A549 treated with AZD2906 at 1 μM for 4 hours (cell line): Measurements from ENCODE around the gene SIGLEC7. TPM values are rescaled to one million over a fixed set of nuclear protein-coding genes. Genes with fewer than 3 reads are reported as not detected.

Experiments
- total RNA-seq: library from RNA; stranded (reverse); fragments of 200-300 nt; extraction: Qiagen RNA extraction; gene quantifications from 5 replicates; pipeline ENCODE4 v1.2.3, GENCODE V29; 2022

The SIGLEC7 gene
- not detected in 5 replicates for total RNA-seq

DNA sequence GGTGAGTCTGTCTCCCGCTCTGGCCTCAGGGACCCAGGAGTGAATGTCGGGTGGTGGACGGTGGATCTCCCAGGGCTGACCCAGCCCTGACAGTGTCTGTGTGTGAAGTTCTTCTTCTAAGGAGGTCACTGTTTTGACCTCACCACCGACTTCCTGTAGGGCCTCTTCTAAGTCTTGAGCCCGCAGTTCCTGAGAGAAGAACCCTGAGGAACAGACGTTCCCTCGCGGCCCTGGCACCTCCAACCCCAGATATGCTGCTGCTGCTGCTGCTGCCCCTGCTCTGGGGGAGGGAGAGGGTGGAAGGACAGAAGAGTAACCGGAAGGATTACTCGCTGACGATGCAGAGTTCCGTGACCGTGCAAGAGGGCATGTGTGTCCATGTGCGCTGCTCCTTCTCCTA lies at the start of gene SIGLEC7:
Gene SIGLEC7 (plus strand): TSS at position 183 of the 400 bp plus-strand sequence. CDS start 69 bp downstream, at position 252.

DNA sequence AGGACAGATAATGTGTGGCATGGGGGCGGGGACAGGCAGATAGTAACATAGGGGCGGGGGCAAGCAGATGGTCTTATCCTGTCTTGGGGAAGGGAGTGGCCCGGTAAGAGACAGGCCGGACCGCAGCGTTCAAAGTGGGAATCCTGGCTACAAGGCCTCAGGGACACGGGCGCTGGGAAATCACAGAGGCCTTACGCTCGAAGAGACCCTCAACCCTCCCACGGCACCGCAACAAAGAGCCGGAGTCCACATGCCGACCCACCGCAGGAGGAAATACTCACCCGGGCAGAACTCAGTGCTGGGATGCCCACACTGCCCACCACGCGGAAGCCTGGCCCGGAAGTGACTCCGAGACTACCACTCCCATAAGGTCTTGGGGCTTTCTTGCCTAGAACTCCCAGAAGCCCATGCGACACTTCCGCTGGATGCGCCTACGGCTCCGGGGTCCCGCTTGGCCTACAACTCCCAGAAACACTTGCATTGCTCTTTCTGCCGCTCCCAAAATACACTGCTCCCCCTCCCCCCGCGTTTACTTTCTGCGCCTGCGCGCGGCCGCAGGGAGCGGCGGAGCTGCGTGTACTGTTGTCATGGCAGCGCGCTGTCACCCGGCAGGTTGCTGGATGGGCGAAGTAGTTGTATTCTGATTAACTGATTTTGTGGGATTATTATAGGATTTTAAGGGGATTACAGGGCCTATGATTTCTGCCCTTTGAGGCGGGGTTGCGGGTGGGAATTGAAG lies 33.9 kb upstream of the SIGLEC7 start, which contains the start of gene CTU1:
Gene CTU1 (minus strand): TSS at position 344 of the 739 bp plus-strand sequence. CDS start 3,840 bp downstream, outside the sequence.

DNA sequence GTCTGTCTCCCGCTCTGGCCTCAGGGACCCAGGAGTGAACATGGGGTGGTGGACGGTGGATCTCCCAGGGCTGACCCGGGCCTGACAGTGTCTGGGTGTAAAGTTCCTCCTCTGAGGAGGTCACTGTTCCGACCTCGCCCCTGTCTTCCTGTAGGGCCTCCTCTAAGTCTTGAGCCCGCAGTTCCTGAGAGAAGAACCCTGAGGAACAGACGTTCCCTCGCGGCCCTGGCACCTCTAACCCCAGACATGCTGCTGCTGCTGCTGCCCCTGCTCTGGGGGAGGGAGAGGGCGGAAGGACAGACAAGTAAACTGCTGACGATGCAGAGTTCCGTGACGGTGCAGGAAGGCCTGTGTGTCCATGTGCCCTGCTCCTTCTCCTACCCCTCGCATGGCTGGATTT lies 17.4 kb upstream of the SIGLEC7 start, which contains the start of gene SIGLEC9:
Gene SIGLEC9 (plus strand): TSS at position 178 of the 400 bp plus-strand sequence. CDS start 69 bp downstream, at position 247.

Other genes with a start within 250 kb of the SIGLEC7 start
- gene KLK4, start 230.9 kb upstream of the SIGLEC7 start, total RNA-seq, result 0.14 to 0.17 TPM (median 0.16 TPM) in 3 of 5 replicates, not detected in the others
- 0.09 TPM in 1 of 5 replicates, not detected in the others for gene KLK5, start 189.3 kb upstream of the SIGLEC7 start, total RNA-seq
- 0.15 to 0.54 TPM (median 0.22 TPM) in 5 replicates for gene KLK6, start 172.7 kb upstream of the SIGLEC7 start, total RNA-seq
- 0.09 to 0.17 TPM in 2 of 5 replicates, not detected in the others for gene KLK7, start 158.4 kb upstream of the SIGLEC7 start, total RNA-seq
- not detected in 5 replicates for gene KLK8, start 140.7 kb upstream of the SIGLEC7 start, total RNA-seq
- gene KLK10, start 122.6 kb upstream of the SIGLEC7 start, total RNA-seq, result 0.17 to 0.65 TPM (median 0.30 TPM) in 5 replicates
- not detected in 5 replicates for gene KLK11, start 115.7 kb upstream of the SIGLEC7 start, total RNA-seq
- not detected in 5 replicates for gene KLK12, start 107.3 kb upstream of the SIGLEC7 start, total RNA-seq
- 0.06 to 0.20 TPM (median 0.15 TPM) in 5 replicates for gene KLK13, start 77.2 kb upstream of the SIGLEC7 start, total RNA-seq
- 0.17 to 0.61 TPM (median 0.33 TPM) in 5 replicates for gene KLK14, start 59.4 kb upstream of the SIGLEC7 start, total RNA-seq
- gene CTU1, start 33.9 kb upstream of the SIGLEC7 start, total RNA-seq, result 4.6 to 17.1 TPM (median 13.6 TPM) in 5 replicates
- 0.06 TPM in 2 of 5 replicates, not detected in the others for gene SIGLEC9, start 17.4 kb upstream of the SIGLEC7 start, total RNA-seq
- 0.08 to 0.10 TPM (median 0.09 TPM) in 4 of 5 replicates, not detected in the other for gene CD33, start 82.8 kb downstream of the SIGLEC7 start, total RNA-seq
- gene SIGLECL1, start 108.8 kb downstream of the SIGLEC7 start, total RNA-seq, result not detected in 5 replicates
- 0.05 to 0.12 TPM (median 0.08 TPM) in 5 replicates for gene IGLON5, start 169.3 kb downstream of the SIGLEC7 start, total RNA-seq
- gene VSIG10L, start 199.8 kb downstream of the SIGLEC7 start, total RNA-seq, result 10.3 to 16.2 TPM (median 14.5 TPM) in 5 replicates
- gene ETFB, start 224.1 kb downstream of the SIGLEC7 start, total RNA-seq, result 249 to 269 TPM (median 260 TPM) in 5 replicates
- 3.3 to 16.0 TPM (median 13.1 TPM) in 5 replicates for gene CLDND2, start 226.7 kb downstream of the SIGLEC7 start, total RNA-seq
- not detected in 5 replicates for gene NKG7, start 230.4 kb downstream of the SIGLEC7 start, total RNA-seq
- gene LIM2, start 245.7 kb downstream of the SIGLEC7 start, total RNA-seq, result not detected in 5 replicates
- gene C19orf84, start 248.3 kb downstream of the SIGLEC7 start, total RNA-seq, result not detected in 5 replicates